HepG2 (cell line): ENCODE measurements around the gene SLC25A45. TPM values are rescaled to one million over a fixed set of nuclear protein-coding genes. Genes with fewer than 3 reads are reported as not detected.

ENCODE experiments used
- ARHGAP35 ChIP-seq: sonication (generic); formaldehyde crosslinking; IDR thresholded peaks from 2 replicates; pipeline ENCODE4 v1.9.0; 2022; ENCODE audit warnings: mild to moderate bottlenecking, inconsistent platforms, moderate library complexity, missing genetic modification reagents, borderline replicate concordance
- ATF1 ChIP-seq: IDR thresholded peaks from 2 replicates; pipeline ENCODE4 v1.6.1; 2016; ENCODE audit warnings: mild to moderate bottlenecking, control low read depth
- FOXJ3 ChIP-seq: sonication (generic); formaldehyde crosslinking; IDR thresholded peaks from 2 replicates; pipeline ENCODE4 v1.4.0; 2020; ENCODE audit warnings: missing genetic modification reagents, mild to moderate bottlenecking, borderline replicate concordance
- GLI4 ChIP-seq: sonication (generic); formaldehyde crosslinking; IDR thresholded peaks from 2 replicates; pipeline ENCODE4 v1.5.1; 2020; ENCODE audit warnings: missing genetic modification reagents, mild to moderate bottlenecking, moderate library complexity, borderline replicate concordance
- GZF1 ChIP-seq: sonication (generic); formaldehyde crosslinking; IDR thresholded peaks from 2 replicates; pipeline ENCODE4 v1.5.1; 2020; ENCODE audit warnings: mild to moderate bottlenecking, missing genetic modification reagents
- HNF1A ChIP-seq, 2 experiments: sonication (generic) in 1 of 2; formaldehyde crosslinking in 1 of 2; IDR thresholded peaks; 2 replicates each; pipeline versions ENCODE4 v1.4.0 to v1.6.1; 2016 to 2020; ENCODE audit warnings: borderline replicate concordance in 1 of 2, low read depth in 1 of 2, mild to moderate bottlenecking in 1 of 2, missing genetic modification reagents in 1 of 2
- POGK ChIP-seq: sonication (generic); formaldehyde crosslinking; conservative IDR thresholded peaks from 2 replicates; pipeline ENCODE4 v1.8.0; 2022; ENCODE audit warnings: mild to moderate bottlenecking, moderate library complexity, missing genetic modification reagents
- TAF15 ChIP-seq: fragments of 200-400 bp; formaldehyde crosslinking; IDR thresholded peaks from one replicate; pipeline ENCODE4 v1.6.1; 2018; ENCODE audit warnings: mild to moderate bottlenecking, low read depth, low read length; ENCODE audit not compliant: poor library complexity, severe bottlenecking
- ZBTB10 ChIP-seq: sonication (generic); formaldehyde crosslinking; IDR thresholded peaks from 2 replicates; pipeline ENCODE4 v1.4.0; 2020; ENCODE audit warnings: missing genetic modification reagents, borderline replicate concordance
- ZBTB26 ChIP-seq: IDR thresholded peaks from 2 replicates; pipeline ENCODE4 v1.6.1; 2016; ENCODE audit warnings: missing compliant biosample characterization, missing genetic modification reagents, borderline replicate concordance
- ZNF547 ChIP-seq: sonication (generic); formaldehyde crosslinking; IDR thresholded peaks from 2 replicates; pipeline ENCODE4 v1.5.1; 2020; ENCODE audit warnings: mild to moderate bottlenecking, missing genetic modification reagents
- ZNF761 ChIP-seq: sonication (generic); formaldehyde crosslinking; conservative IDR thresholded peaks from 2 replicates; pipeline ENCODE4 v1.4.0; 2020; ENCODE audit warnings: mild to moderate bottlenecking, missing genetic modification reagents
- polyA plus RNA-seq, 8 experiments: library from polyadenylated mRNA; depleted of rRNA in 3 of 8; stranded (reverse) in 7 of 8; unstranded in 1 of 8; fragments of >200 nt; fragmentation: Illumina TruSeq in 4 of 8; extraction: Trizol in 4 of 8; gene quantifications; 2 replicates each; pipeline versions ENCODE4 v1.2.1 to v1.2.3, GENCODE V29; 2011 to 2016; ENCODE audit warnings: low read depth in 4 of 8, missing spikeins in 1 of 8, mixed read lengths in 1 of 8; ENCODE audit not compliant: insufficient read depth in 1 of 8
- total RNA-seq, 5 experiments: library from RNA; depleted of rRNA; stranded (reverse); fragments of >200 nt; fragmentation: Illumina TruSeq; extraction: Trizol; gene quantifications; 2 replicates each; pipeline ENCODE4 v1.2.3, GENCODE V29; 2016; ENCODE audit warnings: low read depth in 1 of 5
- TF ChIP-seq, protein P1 (sequence below): sonication (generic); formaldehyde crosslinking; IDR thresholded peaks from 2 replicates; pipeline ENCODE4 v1.5.1; 2020; ENCODE audit warnings: missing genetic modification reagents, mild to moderate bottlenecking, borderline replicate concordance

Gene SLC25A45
- total and polyA plus RNA-seq, 2 of the 13 experiments (the other 11 are each of a cell fraction or from before 2014, with no cell fraction given), result 1.2 to 3.4 TPM

DNA sequence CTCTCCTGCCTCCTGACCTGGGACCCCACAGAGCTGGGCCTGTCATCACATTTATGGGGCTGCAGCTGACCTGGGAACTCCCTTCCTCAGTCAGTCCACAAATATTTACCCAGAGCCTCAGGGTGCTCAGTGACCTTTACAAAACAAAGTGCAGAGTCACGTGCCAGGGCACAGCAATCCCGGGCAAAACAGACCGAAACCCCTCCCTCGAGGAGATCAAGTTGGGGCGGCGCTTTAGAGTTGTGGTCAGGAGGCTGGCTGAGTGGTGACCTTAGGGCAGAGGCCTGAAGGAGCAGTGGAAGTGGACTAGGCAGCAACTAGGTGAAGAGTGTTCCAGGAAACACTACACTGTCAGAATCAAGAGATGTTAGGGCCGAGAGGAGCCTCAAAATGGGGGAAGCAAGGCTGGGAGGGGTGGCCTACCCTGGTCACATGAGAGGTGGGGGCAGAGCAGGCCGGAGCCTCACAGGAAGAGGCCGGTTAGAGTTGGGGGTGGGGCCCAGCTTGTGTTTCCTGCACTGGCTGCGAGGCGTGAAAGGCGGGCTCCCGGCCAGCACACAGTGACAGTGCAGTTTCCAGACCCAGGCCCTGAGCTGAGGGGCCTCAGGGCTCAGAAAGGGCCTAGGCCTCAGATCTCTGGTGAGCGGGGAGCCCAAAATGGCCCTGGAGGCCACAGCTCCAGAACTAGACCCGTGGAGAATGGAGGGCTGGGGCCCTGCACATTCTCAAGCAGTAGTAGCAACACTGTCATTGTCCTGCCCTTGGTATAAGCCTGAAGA lies 36.4 kb upstream of the SLC25A45 start (continued):
- TF ChIP-seq HNF1A (IDR thresholded peaks at IDR 0.05; ENCODE audit: low read depth), result peak; percentile 54; the same call in 1 of the 2 replicates
- TF ChIP-seq HNF1A (CRISPR knock-in tag; IDR thresholded peaks at IDR 0.05; ENCODE audit: borderline replicate concordance), result peak; percentile 89
- peak; percentile 95; the same call in 1 of the 2 replicates for TF ChIP-seq ZBTB10 (CRISPR knock-in tag)
- peak; percentile 89 for TF ChIP-seq FOXJ3 (CRISPR knock-in tag)
- TF ChIP-seq ATF1, result peak; percentile 71
- TF ChIP-seq, protein P1, sequence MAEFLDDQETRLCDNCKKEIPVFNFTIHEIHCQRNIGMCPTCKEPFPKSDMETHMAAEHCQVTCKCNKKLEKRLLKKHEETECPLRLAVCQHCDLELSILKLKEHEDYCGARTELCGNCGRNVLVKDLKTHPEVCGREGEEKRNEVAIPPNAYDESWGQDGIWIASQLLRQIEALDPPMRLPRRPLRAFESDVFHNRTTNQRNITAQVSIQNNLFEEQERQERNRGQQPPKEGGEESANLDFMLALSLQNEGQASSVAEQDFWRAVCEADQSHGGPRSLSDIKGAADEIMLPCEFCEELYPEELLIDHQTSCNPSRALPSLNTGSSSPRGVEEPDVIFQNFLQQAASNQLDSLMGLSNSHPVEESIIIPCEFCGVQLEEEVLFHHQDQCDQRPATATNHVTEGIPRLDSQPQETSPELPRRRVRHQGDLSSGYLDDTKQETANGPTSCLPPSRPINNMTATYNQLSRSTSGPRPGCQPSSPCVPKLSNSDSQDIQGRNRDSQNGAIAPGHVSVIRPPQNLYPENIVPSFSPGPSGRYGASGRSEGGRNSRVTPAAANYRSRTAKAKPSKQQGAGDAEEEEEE, result no peak; the same call in 1 of the 2 replicates
- no peak for TF ChIP-seq ARHGAP35 (CRISPR knock-in tag)
- TF ChIP-seq ZBTB26 (CRISPR knock-in tag), result peak; percentile 68; the same call in 1 of the 2 replicates
- TF ChIP-seq ZNF761 (CRISPR knock-in tag), result 0 out of 2 replicates have a peak, but pooled peaks have one; percentile 38
- TF ChIP-seq ZNF547 (CRISPR knock-in tag), result peak; percentile 91; the same call in 1 of the 2 replicates
- TF ChIP-seq TAF15, result peak; percentile 18
- TF ChIP-seq GZF1 (CRISPR knock-in tag), result 0 out of 2 replicates have a peak, but pooled peaks have one; percentile 49
- peak; percentile 74; the same call in 1 of the 2 replicates for TF ChIP-seq GLI4
- peak; percentile 82 for TF ChIP-seq POGK
